GM19324 (cell line): ENCODE measurements around the gene MICA.
"Not testable (repeated sequence)": the region's sequence is repeated elsewhere in the genome, so short reads cannot be mapped to it uniquely, and the experiment has no call there.

Experiments used
- ATAC-seq: cut with Tn5 transposase; IDR thresholded peaks from one replicate; pipeline ENCODE4 v1.9.1; 2021; ENCODE audit warnings: mild to moderate bottlenecking, moderate library complexity; ENCODE audit not compliant: unreplicated experiment, low FRiP score

The MICA gene

GRCh38 chr6:31452859-31453258 lies 49.5 kb downstream of the MICA start:
- no peak for ATAC-seq

- ATAC-seq = no peak
These were observed 49.9 kb downstream of the MICA start for GRCh38 chr6:31453259-31453658.

GRCh38 chr6:31459864-31460263 lies 56.5 kb downstream of the MICA start:
- not testable (repeated sequence) for ATAC-seq

GRCh38 chr6:31460361-31461025 lies 57.1 kb downstream of the MICA start:
- ATAC-seq = no peak

GRCh38 chr6:31462026-31462963 lies 58.9 kb downstream of the MICA start:
- no peak for ATAC-seq

GRCh38 chr6:31462964-31463870 lies 59.8 kb downstream of the MICA start:
- peak; percentile 84 for ATAC-seq

GRCh38 chr6:31464252-31465184 lies 61.1 kb downstream of the MICA start:
- ATAC-seq = no peak
